Stromal cell of bone marrow (primary cell): ENCODE measurements around the gene CPNE1.

Source experiments
- DNase-seq: peaks from one replicate; pipeline ENCODE4 v3.0.0-alpha.2; 2012; ENCODE audit warnings: low read depth

The CPNE1 gene

GRCh38 chr20:35598899-35599775 lies 65.6 kb downstream of the CPNE1 start:
- DNase-seq: no peak

- DNase-seq: no peak
These were observed 66.2 kb downstream of the CPNE1 start for GRCh38 chr20:35598476-35598875.

GRCh38 chr20:35597186-35597585 lies 67.5 kb downstream of the CPNE1 start:
- DNase-seq: no peak

- DNase-seq: no peak
These were observed 68.8 kb downstream of the CPNE1 start for GRCh38 chr20:35595901-35596300.

- DNase-seq: no peak
These were observed 69.2 kb downstream of the CPNE1 start for GRCh38 chr20:35595456-35595855.

GRCh38 chr20:35592339-35592974 lies 72.2 kb downstream of the CPNE1 start:
- DNase-seq: no peak

GRCh38 chr20:35588397-35588796 lies 76.3 kb downstream of the CPNE1 start:
- DNase-seq: no peak

- no peak for DNase-seq
These were observed 77.3 kb downstream of the CPNE1 start for GRCh38 chr20:35587436-35587835.

GRCh38 chr20:35586751-35587425 lies 77.8 kb downstream of the CPNE1 start:
- DNase-seq: no peak

- no peak for DNase-seq
These were observed 80.8 kb downstream of the CPNE1 start for GRCh38 chr20:35583636-35584560.

GRCh38 chr20:35582741-35583404 lies 81.8 kb downstream of the CPNE1 start:
- no peak for DNase-seq

GRCh38 chr20:35582131-35582530 lies 82.6 kb downstream of the CPNE1 start:
- no peak for DNase-seq

- DNase-seq: no peak
These were observed 85.5 kb downstream of the CPNE1 start for GRCh38 chr20:35579196-35579595.

- DNase-seq: no peak
These were observed 86.2 kb downstream of the CPNE1 start for GRCh38 chr20:35578469-35578868.

- DNase-seq: no peak
These were observed 87.9 kb downstream of the CPNE1 start for GRCh38 chr20:35576816-35577215.
